MM.1S (cell line): ENCODE measurements around the gene RARA.
A peak's percentile ranks its signal among the peaks of the same experiment; 100 is the strongest.

Experiments used
- DNase-seq: peaks from one replicate; pipeline ENCODE4 v3.0.0-alpha.2; 2015
- H2AFZ ChIP-seq: fragments of 300-600 bp; sonication (generic); 2 replicates; pipeline ENCODE4 v1.6.0; 2016; ENCODE audit warnings: antibody characterized with exemption, low read length
- H3F3A ChIP-seq: fragments of 300-600 bp; sonication (generic); 2 replicates; pipeline ENCODE4 v1.6.1; 2016; ENCODE audit warnings: mild to moderate bottlenecking, antibody characterized with exemption, low read length, moderate library complexity, mixed read lengths; ENCODE audit not compliant: insufficient read depth
- H3K27ac ChIP-seq: fragments of 300-600 bp; sonication (generic); 2 replicates; pipeline ENCODE4 v1.5.1; 2016; ENCODE audit warnings: mild to moderate bottlenecking, low read length
- H3K27me3 ChIP-seq: fragments of 300-600 bp; sonication (generic); replicated peaks from 2 replicates; pipeline ENCODE4 v1.6.0; 2016; ENCODE audit warnings: low read length; ENCODE audit not compliant: insufficient read depth
- H3K36me3 ChIP-seq: fragments of 300-600 bp; sonication (generic); replicated peaks from 2 replicates; pipeline ENCODE4 v1.6.1; 2016; ENCODE audit warnings: mild to moderate bottlenecking, low read length, mixed read lengths; ENCODE audit not compliant: insufficient read depth
- H3K4me1 ChIP-seq: fragments of 300-600 bp; sonication (generic); 2 replicates; pipeline ENCODE4 v1.6.1; 2016; ENCODE audit warnings: low read length, mixed read lengths
- H3K4me2 ChIP-seq: fragments of 300-600 bp; sonication (generic); 2 replicates; pipeline ENCODE4 v1.6.0; 2016; ENCODE audit warnings: low read depth, low read length
- H3K4me3 ChIP-seq: fragments of 300-600 bp; sonication (generic); 2 replicates; pipeline ENCODE4 v1.5.1; 2016; ENCODE audit warnings: low read length, mixed read lengths
- H3K79me2 ChIP-seq: fragments of 300-600 bp; sonication (generic); 2 replicates; pipeline ENCODE4 v1.6.1; 2016; ENCODE audit warnings: mixed run types, low read length, mixed read lengths
- H3K9ac ChIP-seq: fragments of 300-600 bp; sonication (generic); 2 replicates; pipeline ENCODE4 v1.6.1; 2016; ENCODE audit warnings: low read length, mixed read lengths
- H3K9me2 ChIP-seq: fragments of 300-600 bp; sonication (generic); replicated peaks from 2 replicates; pipeline ENCODE4 v1.6.1; 2016; ENCODE audit warnings: mild to moderate bottlenecking, low read length, mixed read lengths; ENCODE audit not compliant: insufficient read depth
- H3K9me3 ChIP-seq: fragments of 300-600 bp; sonication (generic); replicated peaks from 2 replicates; pipeline ENCODE4 v1.6.1; 2016; ENCODE audit warnings: mild to moderate bottlenecking, low read length, mixed read lengths; ENCODE audit not compliant: insufficient read depth
- H4K20me1 ChIP-seq: fragments of 300-600 bp; sonication (generic); 2 replicates; pipeline ENCODE4 v1.6.1; 2016; ENCODE audit warnings: mild to moderate bottlenecking, low read length, moderate library complexity, mixed read lengths; ENCODE audit not compliant: insufficient read depth
- CTCF ChIP-seq: fragments of 300-600 bp; sonication (generic); IDR thresholded peaks from 2 replicates; pipeline ENCODE4 v1.5.1; 2016; ENCODE audit warnings: antibody characterized with exemption, low read length, mixed read lengths
- EZH2 ChIP-seq: fragments of 300-600 bp; sonication (generic); optimal IDR thresholded peaks from 2 replicates; pipeline ENCODE3; 2017; ENCODE audit warnings: low read depth, mild to moderate bottlenecking, antibody characterized with exemption, low read length, mixed read lengths
- EZH2phosphoT487 ChIP-seq: fragments of 300-600 bp; sonication (generic); IDR thresholded peaks from 2 replicates; pipeline ENCODE4 v1.6.1; 2018; ENCODE audit warnings: antibody characterized with exemption, low read length

Gene RARA

GRCh38 chr17:40287159-40287493 is 21.9 kb upstream of the RARA start:
- Histone ChIP-seq H3K9ac (no peak overlapping the region), H3K9me2 (no peaks in the 10 kb centered on the region), H3F3A (peaks cover 9% of the 10 kb centered on the region), H4K20me1 (peaks cover 10% of the 10 kb centered on the region; the same call in 1 of the 2 replicates), H3K27ac (no peak overlapping the region), H3K4me1 (peaks cover 25% of the 10 kb centered on the region), H3K9me3 (no peaks in the 10 kb centered on the region), H3K4me2 (peak overlapping the region; percentile 71), H2AFZ (peak overlapping the region; percentile 62; the same call in 1 of the 2 replicates), H3K79me2 (peaks cover 42% of the 10 kb centered on the region), H3K36me3 (peaks cover 11% of the 10 kb centered on the region; the same call in 1 of the 2 replicates), H3K27me3 (no peaks in the 10 kb centered on the region), H3K4me3 (peak overlapping the region; percentile 38; the same call in 1 of the 2 replicates)
- TF ChIP-seq EZH2: no peak
- TF ChIP-seq CTCF: no peak
- no peak for TF ChIP-seq EZH2phosphoT487
- no peak for DNase-seq

- H3K9ac ChIP-seq: peak within 1 kb of the TSS; percentile 96
- peak; percentile 100 for DNase-seq
- no peak for TF ChIP-seq EZH2
- TF ChIP-seq CTCF: no peak
- no peak for TF ChIP-seq EZH2phosphoT487
- no peaks in the 10 kb centered on the region for H3K9me3 ChIP-seq
- peak within 1 kb of the TSS; percentile 84 for H3K4me2 ChIP-seq
- peak within 1 kb of the TSS; percentile 99 for H3K4me3 ChIP-seq
- no peaks in the 10 kb centered on the region for H3K27me3 ChIP-seq
- peaks cover 11% of the 10 kb centered on the region; the same call in 1 of the 2 replicates for H3K36me3 ChIP-seq
- H3K9me2 ChIP-seq: no peaks in the 10 kb centered on the region
- H3K27ac ChIP-seq: peak within 1 kb of the TSS; percentile 91
- H3F3A ChIP-seq: peaks cover 9% of the 10 kb centered on the region
- peaks cover 10% of the 10 kb centered on the region; the same call in 1 of the 2 replicates for H4K20me1 ChIP-seq
- H2AFZ ChIP-seq: peak within 1 kb of the TSS; percentile 84
- peaks cover 25% of the 10 kb centered on the region for H3K4me1 ChIP-seq
- H3K79me2 ChIP-seq: peaks cover 43% of the 10 kb centered on the region
These were observed 21.2 kb upstream of the RARA start, which contains the start of gene CDC6 for GRCh38 chr17:40287494-40288369. Gene CDC6, plus strand, starts transcription at chr17:40287879. Its CDS starts 1,542 bp downstream, at chr17:40289421.

GRCh38 chr17:40290629-40291280 is 18.2 kb upstream of the RARA start:
- H4K20me1 ChIP-seq: peaks cover 14% of the 10 kb centered on the region; the same call in 1 of the 2 replicates
- peak; percentile 62 for DNase-seq
- H3K36me3 ChIP-seq: peaks cover 25% of the 10 kb centered on the region
- no peak overlapping the region for H3K4me3 ChIP-seq
- peaks cover 25% of the 10 kb centered on the region for H3K4me1 ChIP-seq
- no peak overlapping the region for H3K9ac ChIP-seq
- H3F3A ChIP-seq: peaks cover 9% of the 10 kb centered on the region
- H3K27me3 ChIP-seq: no peaks in the 10 kb centered on the region
- no peak overlapping the region for H2AFZ ChIP-seq
- H3K4me2 ChIP-seq: peak overlapping the region; percentile 21; the same call in 1 of the 2 replicates
- peaks cover 70% of the 10 kb centered on the region for H3K79me2 ChIP-seq
- no peaks in the 10 kb centered on the region for H3K9me2 ChIP-seq
- TF ChIP-seq EZH2phosphoT487 (no peak), CTCF (peak; percentile 60)
- H3K27ac ChIP-seq: no peak overlapping the region
- no peaks in the 10 kb centered on the region for H3K9me3 ChIP-seq
